ENCODE data around the gene GPR37.

Gene GPR37

GRCh38 chr7:124780056-124780455 is 14.5 kb upstream of the GPR37 start:
- DNase-seq (ENCODE audit: low read depth in 2 of 2): no peak

GRCh38 chr7:124779620-124780019 is 14.0 kb upstream of the GPR37 start:
- DNase-seq (ENCODE audit: low read depth in 2 of 2): no peak

GRCh38 chr7:124779194-124779593 is 13.6 kb upstream of the GPR37 start:
- DNase-seq (ENCODE audit: low read depth in 2 of 2): no peak

GRCh38 chr7:124777268-124777667 is 11.7 kb upstream of the GPR37 start:
- DNase-seq (ENCODE audit: low read depth in 2 of 2): no peak

- DNase-seq (ENCODE audit: low read depth in 2 of 2): no peak
These were observed 10.6 kb upstream of the GPR37 start for GRCh38 chr7:124776153-124776552.

- DNase-seq (ENCODE audit: low read depth in 2 of 2): no peak
These were observed 9.8 kb upstream of the GPR37 start for GRCh38 chr7:124775422-124775821.

- DNase-seq (ENCODE audit: low read depth in 2 of 2): no peak
These were observed 8.3 kb upstream of the GPR37 start for GRCh38 chr7:124773938-124774337.

- DNase-seq (ENCODE audit: low read depth in 2 of 2): no peak
These were observed 7.7 kb upstream of the GPR37 start for GRCh38 chr7:124773339-124773738.

- DNase-seq (ENCODE audit: low read depth in 2 of 2): no peak
These were observed 3.5 kb upstream of the GPR37 start for GRCh38 chr7:124769136-124769535.

- no peak for DNase-seq (ENCODE audit: low read depth in 2 of 2)
These were observed 2.9 kb upstream of the GPR37 start for GRCh38 chr7:124768525-124768924.

GRCh38 chr7:124764847-124765400 is 668 bp downstream of the GPR37 start:
- no peak for DNase-seq (ENCODE audit: low read depth in 2 of 2)

- no peak for DNase-seq (ENCODE audit: low read depth in 2 of 2)
These were observed 1.3 kb downstream of the GPR37 start for GRCh38 chr7:124764051-124764846.

GRCh38 chr7:124762611-124763143 is 2.9 kb downstream of the GPR37 start:
- no peak for DNase-seq (ENCODE audit: low read depth in 2 of 2)

GRCh38 chr7:124761164-124761715 is 4.4 kb downstream of the GPR37 start:
- no peak for DNase-seq (ENCODE audit: low read depth in 2 of 2)

GRCh38 chr7:124758327-124758726 is 7.3 kb downstream of the GPR37 start:
- no peak for DNase-seq (ENCODE audit: low read depth in 2 of 2)

- DNase-seq (ENCODE audit: low read depth in 2 of 2): no peak
These were observed 10.9 kb downstream of the GPR37 start for GRCh38 chr7:124754576-124755268.

- DNase-seq (ENCODE audit: low read depth in 2 of 2): no peak
These were observed 13.3 kb downstream of the GPR37 start for GRCh38 chr7:124752310-124752709.

- DNase-seq (ENCODE audit: low read depth in 2 of 2): no peak
These were observed 14.6 kb downstream of the GPR37 start for GRCh38 chr7:124751027-124751426.

GRCh38 chr7:124747072-124747471 is 18.5 kb downstream of the GPR37 start:
- no peak for DNase-seq (ENCODE audit: low read depth in 2 of 2)

- DNase-seq (ENCODE audit: low read depth in 2 of 2): no peak
These were observed 27.0 kb downstream of the GPR37 start for GRCh38 chr7:124738639-124739038.

- no peak for DNase-seq (ENCODE audit: low read depth in 2 of 2)
These were observed 27.8 kb downstream of the GPR37 start for GRCh38 chr7:124737760-124738300.

GRCh38 chr7:124728610-124729009 is 37.0 kb downstream of the GPR37 start:
- DNase-seq (ENCODE audit: low read depth in 2 of 2): no peak
